Ascending aorta (tissue), 2 donors: ENCODE data around the gene UBE2G1. TPM values are rescaled to one million over a fixed set of nuclear protein-coding genes. Genes with fewer than 3 reads are reported as not detected.

Experiments used
- DNase-seq, 2 donors: peaks; one replicate each; pipeline ENCODE4 v3.0.0-alpha.2; 2019; ENCODE audit warnings: low spot score in 2 of 2
- H3K27ac ChIP-seq, 2 donors: fragments of 200-600 bp; sonication (generic); one replicate each; pipeline ENCODE4 v1.5.1; 2016 to 2017; ENCODE audit warnings: mild to moderate bottlenecking in 1 of 2
- H3K27me3 ChIP-seq: fragments of 200-600 bp; sonication (generic); one replicate; pipeline ENCODE4 v1.5.1; 2017
- H3K36me3 ChIP-seq, 2 donors: fragments of 200-600 bp; sonication (generic); one replicate each; pipeline ENCODE4 v1.5.1; 2016
- H3K4me1 ChIP-seq, 2 donors: fragments of 200-600 bp; sonication (generic); one replicate each; pipeline ENCODE4 v1.5.1; 2016 to 2017; ENCODE audit warnings: mild to moderate bottlenecking in 1 of 2
- H3K4me3 ChIP-seq, 2 donors: fragments of 200-600 bp; sonication (generic); one replicate each; pipeline ENCODE4 v1.5.1; 2016 to 2017; ENCODE audit warnings: mild to moderate bottlenecking in 1 of 2
- H3K9me3 ChIP-seq, 2 donors: fragments of 200-600 bp; sonication (generic); one replicate each; pipeline ENCODE4 v1.5.1; 2016
- CTCF ChIP-seq, 3 experiments: fragments of 200-600 bp in 2 of 3; fragments of 450-650 bp in 1 of 3; sonication (generic) in 2 of 3; IDR thresholded peaks; one replicate each; pipeline ENCODE4 v1.5.1; 2016 to 2019; ENCODE audit warnings: antibody characterized with exemption in 3 of 3, mild to moderate bottlenecking in 1 of 3, moderate library complexity in 1 of 3
- intact Hi-C: fragments of 100-400 bp; cut with DNase I; formaldehyde crosslinking; loops from one replicate; pipeline ENCODE4 v1.15.1; 2023
- total RNA-seq: library from RNA; depleted of rRNA; stranded (reverse); fragments of >200 nt; gene quantifications from one replicate; pipeline ENCODE4 v1.1.0, GENCODE V29; 2016

UBE2G1 gene
- total RNA-seq, 1 donor from 2014 or later = 27.9 TPM

DNA sequence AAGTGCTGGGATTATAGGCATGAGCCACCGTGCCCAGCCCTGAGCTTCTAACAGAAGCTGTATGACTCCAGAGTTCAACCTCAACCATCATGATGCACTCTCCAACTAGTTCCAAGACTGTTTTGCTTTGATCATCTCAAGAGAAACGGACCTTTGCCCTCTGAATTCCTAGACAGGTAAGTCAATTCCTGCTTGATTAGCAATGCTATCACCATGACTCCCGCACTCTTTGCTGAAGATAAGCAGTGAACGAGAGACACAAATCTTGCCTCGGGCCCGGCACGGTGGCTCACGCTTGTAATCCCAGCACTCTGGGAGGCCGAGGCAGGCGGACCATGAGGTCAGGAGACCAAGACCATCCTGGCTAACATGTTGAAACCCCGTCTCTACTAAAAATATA lies 124.9 kb downstream of the UBE2G1 start:
- no peak for TF ChIP-seq CTCF (IDR thresholded peaks at IDR 0.05)
- H3K9me3 ChIP-seq = no peaks in the 10 kb centered on the region
- H3K27ac ChIP-seq = no peak overlapping the region
- H3K4me3 ChIP-seq = no peak overlapping the region
- H3K4me1 ChIP-seq = peaks cover 0 to under 1% of the 10 kb centered on the region in 2 donors
- DNase-seq = no peak
- no peaks in the 10 kb centered on the region for H3K27me3 ChIP-seq
- H3K36me3 ChIP-seq = peaks cover 32 to 35% of the 10 kb centered on the region in 2 donors
- intact Hi-C loops = no loop called here

DNA sequence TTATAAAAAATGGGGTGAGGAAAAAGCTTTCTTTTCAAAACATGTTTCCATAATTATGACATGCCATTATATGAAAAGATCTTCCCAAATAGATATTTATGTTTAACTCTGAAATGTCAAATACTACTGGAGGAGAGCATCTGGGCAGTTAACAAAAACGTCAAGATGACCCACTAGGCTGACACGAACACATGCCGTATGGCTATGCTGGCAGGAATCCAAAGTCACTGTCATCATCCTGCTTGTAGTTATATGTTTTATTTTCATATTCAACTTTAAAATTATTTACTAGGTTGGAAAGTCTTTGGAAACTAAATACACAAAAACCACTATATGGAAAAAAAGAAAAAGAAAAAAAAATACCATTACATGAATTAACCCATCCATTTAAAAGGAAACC lies 130.0 kb downstream of the UBE2G1 start:
- Histone ChIP-seq H3K36me3 (peaks cover 28 to 31% of the 10 kb centered on the region in 2 donors), H3K27ac (no peak overlapping the region), H3K9me3 (no peaks in the 10 kb centered on the region), H3K27me3 (no peaks in the 10 kb centered on the region), H3K4me3 (no peak overlapping the region), H3K4me1 (peaks cover 7 to 44% of the 10 kb centered on the region in 2 donors)
- intact Hi-C loops = no loop called here
- DNase-seq = no peak
- no peak for TF ChIP-seq CTCF (IDR thresholded peaks at IDR 0.05)

GRCh38 chr17:4235372-4236279 lies 130.8 kb downstream of the UBE2G1 start:
- Histone ChIP-seq H3K4me1 (peaks cover 10 to 52% of the 10 kb centered on the region in 2 donors), H3K36me3 (peaks cover 20 to 28% of the 10 kb centered on the region in 2 donors), H3K4me3 (no peak overlapping the region), H3K27me3 (no peaks in the 10 kb centered on the region), H3K9me3 (no peaks in the 10 kb centered on the region), H3K27ac (peak overlapping the region in 1 of 2 donors; percentile 26)
- TF ChIP-seq CTCF (IDR thresholded peaks at IDR 0.05) = no peak
- no peak for DNase-seq
- intact Hi-C loops = no loop called here

DNA sequence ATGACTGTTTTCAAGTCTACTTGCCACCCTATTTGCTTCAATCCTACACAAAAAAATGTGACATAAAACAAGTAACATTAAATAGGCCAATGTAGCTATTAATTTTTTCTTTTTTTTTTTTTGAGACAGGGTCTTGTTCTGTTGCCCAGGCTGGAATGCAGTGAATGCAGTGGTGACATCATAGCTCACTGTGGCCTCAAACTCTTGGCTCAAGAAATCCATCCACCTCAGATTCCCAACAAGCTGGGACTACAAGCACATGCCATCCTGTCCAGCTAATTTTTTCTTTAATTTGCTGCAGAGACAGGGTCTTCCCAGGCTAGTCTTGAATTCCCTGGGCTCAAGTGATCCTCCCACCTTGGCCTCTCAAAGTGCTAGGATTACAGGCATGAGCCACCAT lies 132.1 kb downstream of the UBE2G1 start:
- no peak for DNase-seq
- peaks cover 10 to 60% of the 10 kb centered on the region in 2 donors for H3K4me1 ChIP-seq

DNA sequence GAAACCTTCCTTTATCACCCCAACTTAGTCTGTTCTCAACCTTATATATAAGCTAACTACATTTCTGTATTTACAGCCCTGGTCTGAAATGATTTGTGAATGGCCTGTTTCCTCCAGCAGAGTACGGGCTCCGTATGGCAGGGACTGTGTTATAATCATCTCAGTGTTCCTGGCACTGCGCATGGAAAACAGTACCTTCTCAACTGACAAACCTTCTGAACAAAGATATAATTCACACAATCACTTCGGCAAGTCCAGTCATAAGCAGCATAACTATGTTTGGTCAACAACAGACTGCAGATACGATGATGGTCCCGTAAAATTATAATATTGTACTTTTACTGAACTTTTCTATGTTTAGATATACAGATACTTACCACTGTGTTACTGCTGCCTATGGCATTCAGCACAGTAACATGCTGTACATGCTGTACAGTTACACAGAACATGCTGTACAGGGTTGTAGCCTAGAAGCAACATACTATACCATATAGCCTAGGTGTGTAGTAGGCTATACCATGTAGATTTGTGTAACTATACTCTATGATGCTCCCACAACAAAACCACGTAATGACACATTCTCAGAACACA lies 132.7 kb downstream of the UBE2G1 start:
- no peak for DNase-seq
- no peaks in the 10 kb centered on the region for H3K27me3 ChIP-seq
- no peak for TF ChIP-seq CTCF (IDR thresholded peaks at IDR 0.05)
- no peak overlapping the region for H3K4me3 ChIP-seq
- H3K9me3 ChIP-seq = no peaks in the 10 kb centered on the region
- H3K4me1 ChIP-seq = peaks cover 10 to 66% of the 10 kb centered on the region in 2 donors
- H3K36me3 ChIP-seq = peaks cover 5 to 11% of the 10 kb centered on the region in 2 donors
- peak overlapping the region; percentile 64 to 84 for H3K27ac ChIP-seq
- intact Hi-C loops = loop anchor here (5.0 kb wide), 1 partner anchor 134 kb away; the partner anchor contains the start of gene UBE2G1

More for the DNA sequence above, 132.1 kb downstream of the UBE2G1 start:
- Histone ChIP-seq H3K27ac (peak overlapping the region; percentile 64 to 84), H3K9me3 (no peaks in the 10 kb centered on the region), H3K27me3 (no peaks in the 10 kb centered on the region), H3K4me3 (no peak overlapping the region), H3K36me3 (peaks cover 10 to 18% of the 10 kb centered on the region in 2 donors)
- intact Hi-C loops = loop anchor here (5.0 kb wide), 1 partner anchor 133 kb away; the partner anchor contains the start of gene UBE2G1
- no peak for TF ChIP-seq CTCF (IDR thresholded peaks at IDR 0.05)
